HuH-7.5 (cell line): Measurements from ENCODE around the gene ANO2.
"Not testable (repeated sequence)": the region's sequence is repeated elsewhere in the genome, so short reads cannot be mapped to it uniquely, and the experiment has no call there.

ENCODE experiments used
- DNase-seq: peaks from one replicate; pipeline ENCODE4 v3.0.0; 2011; ENCODE audit warnings: low spot score

ANO2 gene

DNA sequence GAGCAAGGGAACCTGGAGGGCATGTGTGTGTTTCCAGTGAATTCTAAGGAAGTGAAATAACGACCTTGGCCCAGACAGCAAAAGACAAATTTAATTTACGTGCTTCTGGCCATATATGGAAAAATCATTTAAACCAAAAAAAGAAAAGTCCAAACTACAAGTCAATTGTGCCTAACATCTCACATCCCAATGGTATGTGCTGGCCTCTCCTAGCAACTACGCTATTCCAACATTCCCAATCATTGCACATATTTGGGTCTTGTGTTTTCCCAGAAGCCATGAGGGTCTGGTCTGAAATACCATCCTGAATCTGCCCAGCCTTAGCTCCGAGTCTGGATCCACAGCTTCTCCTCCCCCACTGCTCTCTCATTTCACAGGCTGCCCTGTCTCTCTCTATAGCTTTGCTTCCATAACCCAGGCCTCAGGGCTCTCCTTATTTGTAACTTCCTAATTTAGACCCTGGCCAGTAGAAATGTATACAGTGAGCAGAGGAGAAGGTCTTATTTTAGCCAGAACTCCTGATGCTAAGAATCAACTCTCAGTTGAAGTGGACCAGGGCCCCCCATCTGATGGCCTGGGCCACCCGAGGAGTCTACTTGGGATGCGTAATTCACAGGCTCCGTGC lies 224.6 kb downstream of the ANO2 start:
- DNase-seq = no peak

DNA sequence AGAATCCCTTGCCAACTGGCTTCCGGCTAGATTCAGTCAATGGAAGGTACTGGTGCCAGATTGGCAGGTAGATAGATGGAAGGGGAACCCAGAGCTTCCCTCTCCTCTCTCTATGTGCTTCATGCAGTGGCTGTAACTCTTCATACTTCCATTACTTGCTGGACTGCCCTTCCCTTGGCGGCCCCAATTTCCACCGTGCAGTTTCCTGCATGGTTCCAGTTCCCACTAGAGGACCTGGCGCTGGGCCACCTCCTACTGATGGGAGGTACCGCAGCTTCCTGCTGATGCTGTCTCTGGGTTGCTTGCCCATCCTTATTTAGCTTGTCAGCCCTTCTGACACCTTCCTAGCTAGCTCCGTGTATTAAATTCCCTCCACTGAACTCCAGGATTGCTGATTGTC lies 226.4 kb downstream of the ANO2 start:
- no peak for DNase-seq

DNA sequence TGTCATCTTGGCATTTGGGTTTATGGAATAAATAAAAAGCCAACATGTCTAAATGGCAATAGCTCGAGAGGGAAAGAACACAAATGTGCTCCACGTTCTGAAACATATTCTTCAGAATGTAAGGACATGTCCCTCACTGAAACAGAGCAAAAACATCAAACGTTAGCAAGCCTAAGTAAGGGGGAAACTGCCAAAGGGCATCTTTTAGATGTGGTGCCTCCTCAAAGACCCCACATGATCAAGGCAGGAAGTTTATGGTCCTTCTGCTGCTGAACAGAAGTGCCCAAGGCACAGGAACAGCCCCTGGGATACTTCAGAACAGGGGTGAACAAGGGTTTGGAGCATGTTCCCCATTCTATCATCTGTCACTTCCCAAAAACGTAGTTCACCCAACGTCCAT lies 227.0 kb downstream of the ANO2 start:
- no peak for DNase-seq

DNA sequence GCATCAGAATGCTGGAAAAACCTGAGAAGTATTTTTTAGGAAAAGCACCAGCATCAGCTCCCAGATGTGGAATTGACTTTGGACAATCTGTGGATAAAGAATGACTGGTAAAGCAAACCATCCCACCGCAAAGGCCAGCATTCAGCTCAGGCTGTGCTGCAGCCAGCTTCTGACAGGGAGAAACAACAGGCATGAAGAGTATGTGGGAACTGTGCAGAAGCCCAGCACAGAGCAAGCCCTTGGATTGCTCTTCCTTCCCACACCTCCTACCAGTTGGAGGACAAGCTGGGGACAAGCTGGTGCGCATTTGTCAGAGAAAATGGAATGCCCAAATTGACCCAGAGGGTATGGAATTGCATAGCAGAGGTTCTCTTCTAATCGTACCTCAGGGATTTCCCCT lies 228.1 kb downstream of the ANO2 start:
- DNase-seq = no peak

DNA sequence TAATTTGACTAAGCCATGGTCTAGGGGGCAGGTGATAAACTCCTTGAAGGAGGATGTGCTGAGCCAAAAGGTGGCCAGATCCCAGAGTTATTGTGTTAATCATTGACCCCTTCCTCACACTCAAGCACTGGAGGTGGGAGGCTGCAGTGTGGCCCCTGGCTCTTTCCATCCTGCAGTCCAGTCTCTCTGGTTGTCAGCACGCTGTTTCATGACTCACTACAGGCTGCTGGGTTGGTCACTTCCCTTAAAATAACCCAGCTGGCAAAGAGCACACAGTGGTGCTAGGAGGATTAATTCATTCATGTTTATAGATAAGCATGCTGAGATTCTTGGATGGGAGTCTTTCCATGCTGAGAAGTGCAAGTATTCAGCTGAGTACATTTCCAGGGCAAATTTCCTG lies 228.9 kb downstream of the ANO2 start:
- no peak for DNase-seq

DNA sequence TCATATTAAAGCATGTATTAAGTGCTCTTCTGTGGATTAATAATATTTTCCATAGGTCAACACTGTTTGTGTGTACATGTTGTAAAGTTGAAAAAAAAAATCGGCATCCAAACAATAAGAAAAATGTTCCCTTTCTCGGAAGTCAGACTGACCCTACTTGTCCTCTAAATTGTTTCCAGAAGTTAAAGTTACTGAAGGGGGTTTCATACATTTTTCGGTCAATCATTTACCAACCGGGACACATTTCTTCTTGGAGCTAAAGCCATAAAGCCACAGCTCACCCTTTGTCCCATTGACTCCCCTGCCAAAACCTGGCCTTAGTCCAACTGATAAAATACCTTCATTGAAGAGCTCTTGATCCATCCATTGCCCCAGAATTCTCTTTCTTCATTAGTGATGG lies 230.0 kb downstream of the ANO2 start:
- DNase-seq = peak; percentile 63

DNA sequence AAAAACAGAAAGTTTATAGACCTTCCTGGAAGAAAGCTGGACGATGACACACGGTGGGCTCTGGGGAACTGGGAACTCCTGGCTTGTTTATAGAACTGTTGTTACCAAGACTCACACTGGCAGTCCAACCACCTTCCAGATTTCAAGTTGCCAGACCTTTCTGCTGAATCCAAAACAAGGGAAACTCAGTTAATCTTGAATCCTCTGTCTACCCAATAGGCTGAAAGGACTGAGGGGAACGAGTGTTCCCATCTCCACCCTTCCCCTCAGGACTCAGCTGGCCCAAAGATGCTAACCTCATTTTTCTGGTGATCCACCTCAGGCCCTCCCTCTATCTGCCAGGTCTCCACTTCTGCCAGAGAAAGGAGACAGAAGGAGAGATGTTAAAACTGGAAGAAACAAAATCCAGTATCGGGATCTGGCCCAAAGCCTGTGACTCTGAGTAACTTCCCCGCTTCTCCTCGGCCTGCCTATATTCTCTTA lies 231.4 kb downstream of the ANO2 start:
- no peak for DNase-seq

DNA sequence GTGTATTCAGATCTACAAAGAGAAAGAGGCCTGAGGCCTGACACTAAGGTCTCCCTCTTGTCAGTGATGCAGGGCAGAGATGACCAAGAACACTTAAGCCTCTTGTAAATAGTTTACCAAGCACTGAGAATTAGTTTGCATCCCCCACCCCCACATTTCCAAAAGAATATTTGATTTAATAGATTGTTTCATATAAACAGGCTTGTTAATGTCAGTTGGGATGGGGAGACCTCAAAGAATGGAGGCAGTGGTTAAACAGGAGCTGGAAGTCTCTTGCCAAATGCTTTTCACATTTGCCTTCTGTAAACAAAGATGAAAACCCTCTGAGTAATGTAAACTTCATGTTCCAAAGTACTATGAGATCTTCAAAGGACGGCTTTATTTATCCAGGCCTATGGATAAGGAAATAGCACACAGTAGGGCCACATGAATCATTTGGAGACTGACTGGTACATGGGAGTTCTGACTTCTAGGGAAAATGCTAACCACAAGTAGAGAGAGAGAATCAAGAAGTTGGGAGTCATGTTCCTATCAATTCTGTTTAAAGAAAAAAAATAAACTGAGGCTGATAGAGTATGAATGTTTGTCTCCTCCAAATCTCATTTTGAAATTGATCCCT lies 234.7 kb downstream of the ANO2 start:
- no peak for DNase-seq

DNA sequence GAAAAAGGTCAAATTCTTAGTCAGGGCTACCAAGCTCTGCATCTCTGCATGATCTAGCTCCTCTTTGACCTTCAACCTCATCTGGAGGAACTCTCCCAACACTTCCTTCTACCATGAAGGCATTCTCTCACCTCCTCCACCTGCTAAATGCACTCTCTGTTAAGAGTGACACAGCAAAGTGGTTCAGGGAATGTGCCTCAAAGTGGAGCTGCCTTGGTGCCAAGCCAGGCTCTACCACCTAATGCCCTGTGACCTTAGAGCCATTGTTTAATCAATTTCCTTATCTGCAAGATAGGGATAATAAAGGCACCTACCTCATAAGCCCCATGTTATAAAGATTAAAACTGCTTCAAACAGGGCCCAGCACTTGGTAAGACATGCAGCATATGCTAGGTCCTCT lies 236.7 kb downstream of the ANO2 start:
- DNase-seq = no peak

DNA sequence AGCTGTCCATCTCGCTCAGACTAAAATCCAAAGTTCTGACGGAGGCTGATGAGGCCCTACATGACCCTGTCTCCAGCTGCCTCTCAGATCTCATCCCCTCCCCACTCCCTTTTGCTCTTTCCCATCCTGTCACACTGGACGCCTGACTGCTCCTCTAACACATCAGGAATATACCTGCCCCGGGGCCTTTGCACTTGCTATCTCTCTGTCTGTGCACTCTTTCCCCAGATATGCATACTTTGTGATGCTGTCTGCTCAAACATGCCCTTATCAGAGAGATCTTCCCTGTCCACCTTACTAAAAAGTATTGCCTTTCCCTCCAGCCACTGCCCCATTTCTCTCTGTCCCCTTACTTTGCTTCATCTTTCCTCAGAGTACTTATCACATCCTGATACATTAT lies 238.8 kb downstream of the ANO2 start:
- DNase-seq = no peak

DNA sequence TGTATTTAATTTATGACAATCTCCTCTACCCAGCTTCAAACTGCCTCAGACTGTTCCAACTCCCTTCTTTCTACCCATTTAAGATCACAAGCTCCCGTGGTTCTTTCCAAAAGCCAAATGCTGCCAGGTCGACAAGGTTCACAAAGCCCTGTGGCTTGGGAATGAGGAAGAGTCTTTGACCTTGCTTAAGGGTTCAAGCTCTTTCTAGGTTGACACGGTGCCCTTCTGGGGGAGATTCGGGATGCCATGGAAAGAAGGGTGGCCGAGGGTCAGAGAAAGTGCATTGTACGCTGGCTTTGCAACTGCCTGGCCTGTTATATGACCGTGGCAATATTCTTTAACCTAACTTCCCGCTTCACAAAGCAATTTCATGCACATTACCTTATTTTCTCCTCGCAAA lies 239.3 kb downstream of the ANO2 start:
- no peak for DNase-seq

DNA sequence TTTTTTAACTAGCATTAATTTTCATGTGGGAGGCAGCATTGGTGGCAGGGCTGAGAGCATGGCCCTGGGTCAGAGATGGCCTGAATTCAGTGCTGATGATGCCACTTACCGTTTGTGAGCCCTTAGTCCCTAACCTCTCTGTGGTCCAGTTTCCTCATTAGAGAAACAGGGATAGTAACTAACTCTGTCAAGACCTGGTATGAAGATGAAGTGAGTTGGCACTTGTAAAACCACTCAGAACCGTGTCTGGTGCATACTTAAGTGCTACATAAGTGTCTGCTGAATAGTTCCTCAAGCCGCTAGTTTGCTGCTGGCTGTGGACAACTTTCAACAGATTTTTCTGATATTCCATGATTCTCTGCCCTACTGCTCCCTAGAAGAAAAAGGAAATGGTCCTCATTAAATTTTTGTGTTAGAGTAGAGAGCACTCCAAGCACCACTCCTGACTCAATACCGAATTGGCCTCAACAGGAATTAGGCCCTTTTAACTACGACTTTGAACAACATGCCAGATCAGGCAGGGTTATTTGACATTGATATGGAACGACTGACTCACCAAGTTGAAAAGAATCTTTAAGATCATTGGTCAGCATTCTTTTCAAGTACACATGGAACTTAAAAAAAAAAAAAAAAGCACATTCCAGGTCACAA lies 250.2 kb downstream of the ANO2 start:
- DNase-seq = no peak

DNA sequence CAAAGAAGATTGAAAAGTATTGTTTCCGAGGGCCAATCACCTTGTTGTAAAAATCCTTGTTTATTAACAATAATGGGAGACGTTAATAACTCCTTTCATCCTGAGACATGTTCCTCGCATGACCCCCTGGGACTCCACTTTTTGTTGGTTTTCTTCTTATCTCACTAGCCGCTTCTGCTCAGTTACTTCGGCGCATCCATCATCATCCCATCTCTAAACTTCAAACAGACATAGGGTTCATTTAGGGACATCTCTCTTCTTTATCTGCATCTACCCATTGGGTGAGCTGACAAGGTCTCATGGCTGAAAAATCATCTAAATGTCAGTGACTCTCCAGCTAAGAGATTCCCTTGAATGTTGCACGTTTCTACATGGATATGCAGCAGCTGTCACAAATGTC lies 252.2 kb downstream of the ANO2 start:
- DNase-seq = no peak

DNA sequence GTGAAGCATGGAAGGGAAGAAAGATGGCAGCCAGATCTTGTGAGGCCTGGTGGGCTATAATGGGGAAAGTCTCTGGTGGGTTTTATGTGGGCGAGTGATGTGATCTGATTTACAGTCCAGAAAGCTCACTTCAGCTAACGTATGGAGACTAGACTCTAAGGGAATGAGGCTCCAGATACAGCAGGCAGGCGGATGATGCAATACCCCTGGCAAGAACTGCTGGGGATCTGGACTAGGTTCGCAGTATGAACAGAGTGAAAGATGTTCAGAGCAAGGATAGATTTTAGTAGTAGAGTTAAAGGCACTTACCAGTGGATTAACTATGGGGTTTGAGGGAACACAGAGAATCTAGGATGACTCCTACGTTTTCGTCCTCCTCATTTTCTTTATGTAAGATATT lies 253.1 kb downstream of the ANO2 start:
- no peak for DNase-seq

DNA sequence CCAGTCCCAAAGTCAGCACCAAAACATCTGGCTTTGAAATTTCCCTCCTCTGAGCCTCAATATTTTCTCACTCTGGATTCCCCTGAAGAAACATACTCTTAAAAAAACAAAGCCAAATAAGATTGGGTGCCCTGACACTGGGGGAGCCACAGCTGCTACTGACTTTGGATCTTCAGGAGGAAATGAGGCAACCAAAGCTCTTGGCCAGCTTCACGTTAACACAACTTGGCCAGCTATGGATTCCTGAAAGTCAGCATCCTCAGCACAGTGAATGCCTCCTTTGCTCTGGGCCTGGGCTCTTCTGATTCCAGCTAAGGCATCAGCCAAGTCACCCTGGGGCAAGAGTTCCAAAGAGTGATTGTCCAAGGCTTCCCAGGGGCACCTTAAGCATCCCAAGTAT lies 254.8 kb downstream of the ANO2 start:
- DNase-seq = no peak

DNA sequence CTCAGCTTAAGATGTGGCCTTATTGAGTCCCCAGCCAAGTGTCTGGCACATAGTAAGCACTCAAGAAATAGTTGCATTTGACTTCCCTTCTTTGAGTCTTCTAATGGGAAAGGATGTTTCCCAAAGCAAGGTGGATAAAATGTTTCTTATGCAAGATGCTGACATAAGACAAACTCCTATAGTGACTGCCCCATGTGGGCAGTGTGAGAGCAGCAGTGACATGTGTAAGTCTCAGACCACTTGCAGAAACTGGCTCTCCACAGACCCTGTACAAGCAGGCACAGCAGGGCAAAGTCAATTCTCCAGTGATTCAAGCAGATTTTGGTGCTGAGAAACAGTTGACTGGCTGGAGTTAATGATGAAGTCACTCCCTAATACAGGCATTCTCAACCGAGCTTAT lies 255.3 kb downstream of the ANO2 start:
- DNase-seq = no peak

DNA sequence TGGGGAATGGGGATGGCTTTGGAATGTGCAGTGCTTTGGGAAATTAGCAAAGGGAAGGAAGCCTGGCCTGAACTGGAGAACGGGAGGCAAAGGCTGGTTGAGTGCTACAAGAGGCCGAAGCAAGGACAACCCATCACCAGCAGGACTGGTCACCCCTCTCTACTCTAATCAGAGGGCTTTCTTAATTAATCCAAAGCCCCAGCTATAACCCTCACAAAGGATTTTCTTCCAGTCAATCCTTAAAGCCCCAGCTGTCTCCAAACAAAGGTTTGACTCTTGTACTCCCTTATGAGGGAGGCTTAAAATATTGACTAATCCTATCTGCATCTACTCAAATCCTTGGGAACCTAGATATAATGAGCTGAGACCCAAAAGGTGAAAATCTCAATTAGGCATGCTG lies 256.8 kb downstream of the ANO2 start:
- DNase-seq = no peak

DNA sequence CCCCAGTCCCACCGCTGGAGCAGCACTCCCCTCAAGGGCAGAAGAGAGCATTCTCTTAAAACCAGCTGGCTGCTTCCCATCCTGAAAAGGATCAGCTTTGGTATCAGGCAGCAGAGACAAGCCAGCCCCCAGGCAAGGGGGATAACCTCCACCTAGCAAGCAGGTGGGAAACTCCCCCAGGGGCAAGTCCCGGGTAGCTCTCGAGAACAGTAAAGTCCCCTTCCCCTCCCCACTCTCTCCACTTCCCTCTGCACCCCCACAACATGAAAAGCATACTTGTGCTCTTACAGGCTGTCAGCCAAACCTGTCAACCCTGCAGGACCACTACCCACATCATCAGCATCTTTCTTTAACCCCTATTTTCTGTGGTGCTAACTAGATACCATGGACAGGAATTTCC lies 259.1 kb downstream of the ANO2 start:
- DNase-seq = no peak

DNA sequence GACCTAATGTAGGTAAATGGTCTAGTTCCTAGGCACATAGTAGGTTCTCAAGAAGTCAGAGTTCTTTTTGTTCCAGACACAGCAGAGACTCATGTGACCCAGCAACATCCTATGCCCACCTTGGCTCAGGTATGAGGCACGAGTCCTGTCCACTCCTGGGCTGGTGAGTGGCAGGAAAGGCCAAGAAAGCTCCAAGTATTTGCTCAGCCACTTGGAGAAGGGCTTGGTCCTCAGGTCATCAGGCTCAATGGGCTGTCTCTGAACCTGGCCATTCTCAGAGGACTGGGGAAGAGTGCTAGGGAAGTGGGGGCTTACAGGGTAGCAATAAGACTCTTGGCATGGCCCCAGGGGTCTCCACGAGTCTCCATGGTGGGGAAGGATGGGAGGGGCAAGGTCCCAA lies 260.1 kb downstream of the ANO2 start:
- DNase-seq = no peak

DNA sequence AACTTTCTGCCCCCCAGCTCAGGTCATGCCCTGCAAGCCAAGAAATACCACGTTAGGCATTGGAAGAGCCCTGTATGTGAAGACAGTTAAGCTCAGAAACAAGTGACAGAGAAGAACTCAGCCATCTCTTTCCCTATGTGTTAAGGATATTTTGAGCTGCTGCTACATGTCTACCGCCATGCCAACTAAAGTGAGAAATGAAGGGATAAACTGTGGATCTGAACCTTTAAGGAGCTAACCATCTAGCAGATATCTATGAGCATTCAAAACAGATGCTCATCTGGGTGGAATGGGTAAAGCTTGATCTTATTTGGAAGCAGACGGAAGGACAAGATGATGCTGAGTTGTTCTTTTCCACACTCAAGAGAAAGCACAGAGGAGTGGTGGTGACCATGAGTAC lies 262.5 kb downstream of the ANO2 start:
- no peak for DNase-seq

DNA sequence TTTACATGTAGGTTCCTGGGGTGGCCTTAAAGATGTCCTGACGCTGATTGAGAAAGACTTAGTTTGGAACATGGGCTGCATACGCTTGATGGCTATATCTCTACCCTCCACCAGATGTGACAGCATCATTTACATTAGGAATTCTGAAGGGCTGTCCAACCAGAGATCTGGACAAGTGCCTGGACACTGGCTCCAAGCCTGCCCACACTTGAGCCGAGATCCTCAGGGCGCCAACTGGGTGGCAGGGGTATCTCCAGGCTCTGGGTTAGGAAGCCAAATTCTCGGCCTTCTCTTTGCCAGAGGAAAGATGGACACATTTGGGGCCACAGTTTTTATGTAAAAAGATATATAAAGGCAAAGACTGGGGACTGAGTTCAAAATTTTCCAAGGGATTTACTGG lies 266.9 kb downstream of the ANO2 start:
- no peak for DNase-seq

DNA sequence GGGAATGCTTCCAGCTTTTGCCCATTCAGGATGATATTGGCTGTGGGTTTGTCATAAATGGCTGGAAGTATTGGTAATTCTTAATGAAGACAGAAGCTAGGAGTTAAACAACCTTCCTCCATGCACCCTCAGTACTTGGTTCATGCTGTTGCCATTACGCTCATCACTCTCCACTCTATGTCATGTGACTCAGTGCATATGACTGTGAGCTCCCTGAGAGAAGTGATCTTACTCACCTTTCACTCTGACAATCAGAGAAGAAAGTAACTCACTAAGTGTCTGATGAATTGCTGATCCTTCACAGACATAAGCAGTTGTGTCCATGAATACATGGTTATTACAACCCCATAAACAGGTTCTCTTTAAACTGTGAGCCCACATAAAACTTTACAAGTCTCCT lies 275.4 kb downstream of the ANO2 start:
- not testable (repeated sequence) for DNase-seq

DNA sequence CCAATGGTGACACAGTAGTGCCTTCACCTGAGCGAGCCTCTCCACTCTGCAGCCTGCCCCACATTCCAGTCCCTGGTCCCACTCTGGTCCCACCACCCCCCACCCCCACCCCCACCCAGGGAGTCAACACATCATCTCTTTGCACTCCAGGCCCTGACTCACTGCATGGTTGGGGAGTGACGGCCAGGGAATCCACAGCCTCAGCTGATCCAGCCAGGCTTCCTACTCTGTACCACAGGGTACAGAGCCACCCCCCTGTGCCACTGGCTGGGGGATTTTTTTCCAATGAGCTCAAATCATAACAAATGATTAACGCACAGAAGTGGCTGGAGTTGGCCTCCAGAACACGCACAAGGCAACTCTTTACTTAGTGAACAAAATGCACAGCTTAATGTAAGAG lies 279.4 kb downstream of the ANO2 start:
- no peak for DNase-seq

DNA sequence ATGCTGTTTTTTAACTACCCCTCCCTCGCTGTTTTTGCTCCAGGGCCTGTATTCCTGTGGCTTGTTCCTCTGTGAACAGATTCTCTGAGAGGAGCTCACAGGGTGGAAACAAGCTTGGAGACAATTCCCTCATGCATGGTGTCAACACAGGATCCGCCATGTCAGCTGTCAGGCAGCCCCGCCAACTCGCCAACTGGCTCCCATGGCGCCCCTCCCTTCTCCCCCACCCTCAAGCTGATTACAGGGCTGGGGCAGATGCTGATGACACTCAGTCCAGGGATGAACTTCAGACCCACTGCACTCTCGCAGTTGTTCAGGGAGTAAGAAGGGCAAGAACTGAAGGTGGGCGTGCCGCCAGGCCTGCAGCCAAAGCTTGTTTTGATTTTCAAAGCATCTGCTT lies 283.2 kb downstream of the ANO2 start:
- DNase-seq = no peak
